AG08396 (cell line): ENCODE measurements around the gene GRAP2.
"Not testable (repeated sequence)": the region's sequence is repeated elsewhere in the genome, so short reads cannot be mapped to it uniquely, and the experiment has no call there.

Experiments
- DNase-seq: peaks from one replicate; pipeline ENCODE4 v3.0.0; 2012; ENCODE audit warnings: low spot score, mixed read lengths

GRAP2 gene

DNA sequence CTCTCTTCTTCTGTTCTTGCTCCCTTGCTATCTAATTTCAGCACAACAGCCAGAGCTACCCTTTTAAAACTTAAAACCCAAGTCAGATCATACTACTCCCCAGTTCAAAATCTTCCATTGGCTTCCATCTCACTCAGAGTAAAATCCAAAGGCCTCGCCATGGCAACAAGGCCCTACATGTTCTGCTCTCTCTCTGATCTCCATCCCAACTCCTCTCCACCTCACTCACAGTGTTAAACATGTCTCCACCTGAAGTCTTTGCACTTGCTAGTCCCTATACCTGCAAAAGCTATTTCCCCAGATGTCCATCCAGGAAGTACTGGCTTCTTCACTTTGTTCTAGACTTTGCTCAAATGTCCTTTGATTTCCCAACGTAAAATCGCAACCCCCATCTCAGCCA is 3.0 kb upstream of the GRAP2 start:
- no peak for DNase-seq

DNA sequence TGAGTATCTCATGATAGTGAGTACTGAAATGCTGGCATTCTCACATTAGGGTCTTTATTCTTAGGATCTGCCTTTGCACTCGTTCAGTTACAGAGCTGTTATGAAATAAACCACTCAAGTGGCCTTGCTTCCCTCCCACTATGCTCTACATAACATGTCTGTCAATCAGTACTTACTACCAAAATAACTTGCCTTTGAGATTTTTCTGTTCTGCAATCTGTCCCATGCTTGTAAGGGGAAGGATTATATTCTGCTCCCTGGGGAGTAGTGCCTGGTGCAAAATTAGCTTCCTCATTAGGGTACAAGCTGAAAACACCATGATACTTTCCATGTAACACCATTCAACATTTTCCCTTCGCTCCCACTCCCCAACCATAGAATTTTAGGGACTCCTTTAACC is 1.9 kb upstream of the GRAP2 start:
- no peak for DNase-seq

DNA sequence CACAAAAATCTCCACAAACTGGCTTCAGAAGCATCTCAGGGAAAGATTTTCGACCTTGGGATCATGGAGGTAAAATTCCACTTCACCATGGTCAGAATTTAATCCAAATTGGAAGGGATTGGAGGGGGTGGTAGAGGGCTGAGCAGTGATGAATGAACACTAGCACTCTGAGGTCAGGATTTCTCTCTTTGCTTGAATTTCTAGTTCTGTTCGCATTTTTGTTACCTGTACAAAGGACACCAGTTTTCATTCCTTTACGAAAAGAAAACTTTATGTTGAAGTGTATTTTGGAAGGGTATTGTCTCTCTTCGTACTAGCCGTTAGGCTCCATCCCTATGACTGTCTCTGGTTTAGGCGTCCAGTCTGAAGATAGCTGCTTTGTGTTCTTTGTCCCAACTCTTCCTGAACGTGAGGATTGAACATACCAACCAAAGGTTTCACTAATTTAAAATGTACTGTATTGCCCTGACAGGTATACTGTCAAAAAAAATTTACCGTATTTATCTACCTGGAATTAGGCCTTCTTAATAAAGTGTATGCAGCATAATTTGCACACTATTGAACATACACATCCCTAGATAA is 772 bp downstream of the GRAP2 start:
- DNase-seq: no peak

DNA sequence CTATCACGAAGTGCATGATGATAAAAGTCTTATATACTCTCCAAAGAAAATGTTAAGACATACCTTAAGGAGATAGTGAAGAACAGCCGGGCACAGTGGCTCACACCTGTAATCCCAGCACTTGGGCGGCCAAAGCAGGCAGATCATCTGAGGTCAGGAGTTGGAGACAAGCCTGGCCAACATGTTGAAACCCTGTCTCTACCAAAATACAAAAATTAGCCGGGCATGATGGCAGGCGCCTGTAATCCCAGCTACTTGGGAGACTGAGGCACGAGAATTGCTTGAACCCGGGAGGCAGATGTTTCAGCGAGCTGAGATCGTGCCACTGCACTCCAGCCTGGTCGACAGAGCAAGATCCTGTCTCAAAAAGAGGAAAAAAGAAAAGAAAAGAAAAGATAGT is 3.1 kb downstream of the GRAP2 start:
- DNase-seq: not testable (repeated sequence)

DNA sequence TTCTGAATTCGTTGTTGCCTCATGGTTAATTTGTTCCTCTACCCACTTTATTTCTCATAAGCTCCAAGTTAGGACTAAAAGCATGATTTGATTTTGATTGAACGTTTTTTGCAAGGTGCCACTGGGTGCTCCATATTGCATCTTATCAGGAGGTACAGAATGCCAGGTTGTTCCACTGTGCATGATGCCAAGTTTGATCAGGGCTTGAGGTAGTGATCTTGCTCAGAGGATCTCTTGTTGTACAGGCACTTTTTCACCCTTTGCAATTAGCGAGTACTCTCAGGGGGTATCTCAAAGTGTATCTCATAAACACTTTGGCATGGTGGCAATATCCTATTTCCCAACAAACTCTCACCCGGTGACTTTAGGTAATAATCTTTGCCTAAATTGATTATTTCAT is 4.0 kb downstream of the GRAP2 start:
- no peak for DNase-seq

DNA sequence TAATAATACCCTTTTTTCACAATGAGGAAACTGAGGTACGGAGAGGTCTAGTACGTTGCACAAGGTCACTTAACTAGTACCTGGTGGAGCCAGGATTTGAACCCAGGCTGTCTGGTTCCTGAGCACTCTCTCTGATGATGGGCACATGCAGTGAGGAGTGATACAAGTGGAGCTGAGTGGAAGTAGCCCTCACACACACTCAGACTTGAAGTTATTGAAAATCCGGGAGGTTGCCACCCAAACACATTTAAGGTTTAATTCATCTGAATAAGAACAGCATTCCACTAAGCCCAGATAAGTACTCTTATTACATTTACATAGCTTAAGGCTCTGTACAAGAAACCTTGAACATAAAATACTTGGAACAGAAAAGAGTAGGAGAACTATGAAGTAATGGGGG is 4.8 kb downstream of the GRAP2 start:
- no peak for DNase-seq

DNA sequence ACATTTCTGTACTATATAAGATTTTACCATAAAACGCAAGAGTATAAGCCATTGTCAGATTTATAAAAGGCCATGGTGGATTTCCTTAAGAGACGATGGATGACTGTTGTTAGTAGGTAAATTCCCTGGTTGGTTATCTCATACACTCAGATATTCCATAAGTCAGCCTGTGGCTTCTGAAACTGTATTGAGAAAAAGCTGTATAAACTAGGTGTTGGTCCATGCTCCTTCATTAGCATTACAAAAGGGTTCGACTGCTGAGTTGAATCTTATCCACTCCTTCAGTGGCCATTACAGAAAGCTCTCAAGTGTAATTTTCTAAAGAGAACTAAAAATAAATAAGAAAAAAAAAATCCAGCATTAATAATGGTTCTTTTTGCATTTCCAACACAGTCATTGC is 5.3 kb downstream of the GRAP2 start:
- DNase-seq: no peak

DNA sequence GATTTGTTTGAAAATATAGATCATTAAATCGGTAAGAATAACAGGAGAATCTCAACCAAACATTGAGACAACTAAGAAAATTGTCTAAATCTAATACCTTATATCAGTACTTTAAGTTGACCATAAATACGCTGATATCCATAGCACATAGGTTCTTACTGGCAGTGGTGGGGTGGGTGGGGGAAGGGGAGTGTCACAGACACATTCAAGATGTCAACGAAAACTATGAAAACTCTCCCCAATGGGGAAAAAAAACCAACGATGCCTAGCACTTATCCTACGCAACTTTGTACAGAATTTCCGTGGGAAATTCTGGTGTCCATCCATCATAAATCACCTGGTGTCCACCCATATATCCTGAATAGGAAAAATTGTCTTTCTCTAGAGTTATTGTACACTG is 6.2 kb downstream of the GRAP2 start:
- no peak for DNase-seq

DNA sequence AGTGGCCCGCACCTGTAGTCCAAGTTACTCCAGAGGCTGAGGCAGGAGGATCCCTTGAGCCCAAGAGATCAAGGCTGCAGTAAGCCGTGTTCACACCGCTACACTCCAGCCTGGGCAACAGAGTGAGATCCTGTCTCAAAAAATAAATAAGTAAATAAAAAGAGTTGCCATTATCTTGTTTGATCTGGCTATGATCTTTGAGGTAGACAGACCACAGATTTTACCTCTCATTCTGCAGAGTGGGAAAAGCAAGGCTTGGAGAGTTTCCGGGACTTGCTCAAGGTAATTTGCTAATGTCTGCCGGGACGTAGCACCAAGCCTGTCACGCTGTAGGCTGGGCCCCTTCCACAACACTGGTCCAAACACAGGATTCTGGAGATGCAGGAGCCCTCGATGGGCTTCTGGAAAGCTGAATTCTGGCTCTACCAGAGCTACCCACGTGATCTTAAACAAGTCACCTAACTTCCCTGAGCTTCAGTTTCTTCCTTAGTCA is 6.8 kb downstream of the GRAP2 start:
- no peak for DNase-seq

DNA sequence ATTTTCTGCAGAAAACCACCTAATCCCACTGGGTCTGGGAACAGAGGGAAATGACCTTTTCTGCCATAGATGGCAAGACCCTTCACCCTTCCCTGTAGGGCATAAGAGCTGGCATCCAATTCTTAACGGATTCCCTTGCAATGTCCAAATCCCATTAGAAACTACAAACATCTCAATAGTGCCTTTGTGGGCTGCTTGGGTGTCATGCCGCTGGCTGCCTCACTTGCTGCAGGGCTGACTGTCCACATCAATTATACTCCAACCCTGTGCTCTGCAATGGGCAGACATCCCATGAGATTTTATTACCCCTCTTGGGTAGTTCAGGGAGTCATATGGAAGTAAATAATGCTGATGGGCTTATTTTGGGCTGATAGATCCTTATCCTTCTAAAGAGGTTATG is 7.3 kb downstream of the GRAP2 start:
- DNase-seq: no peak

DNA sequence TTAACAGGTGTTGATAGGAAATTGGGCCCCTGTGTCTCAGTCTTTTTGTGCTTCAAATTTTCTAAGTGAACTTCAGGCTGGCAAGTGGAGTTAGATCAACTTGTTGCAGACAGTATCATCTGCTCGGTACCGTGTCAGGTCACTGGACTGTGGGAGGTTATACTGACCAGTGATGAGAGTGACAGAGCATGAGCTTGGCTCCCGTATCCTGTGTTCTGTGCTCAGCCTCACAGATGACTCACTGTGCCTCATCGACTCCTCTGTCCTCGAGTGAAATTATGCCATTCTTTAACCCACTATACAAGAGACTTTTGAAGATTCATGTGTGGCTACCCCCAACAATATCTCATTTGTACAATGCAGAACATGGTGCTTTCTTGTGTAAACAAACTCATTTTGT is 7.9 kb downstream of the GRAP2 start:
- DNase-seq: no peak

DNA sequence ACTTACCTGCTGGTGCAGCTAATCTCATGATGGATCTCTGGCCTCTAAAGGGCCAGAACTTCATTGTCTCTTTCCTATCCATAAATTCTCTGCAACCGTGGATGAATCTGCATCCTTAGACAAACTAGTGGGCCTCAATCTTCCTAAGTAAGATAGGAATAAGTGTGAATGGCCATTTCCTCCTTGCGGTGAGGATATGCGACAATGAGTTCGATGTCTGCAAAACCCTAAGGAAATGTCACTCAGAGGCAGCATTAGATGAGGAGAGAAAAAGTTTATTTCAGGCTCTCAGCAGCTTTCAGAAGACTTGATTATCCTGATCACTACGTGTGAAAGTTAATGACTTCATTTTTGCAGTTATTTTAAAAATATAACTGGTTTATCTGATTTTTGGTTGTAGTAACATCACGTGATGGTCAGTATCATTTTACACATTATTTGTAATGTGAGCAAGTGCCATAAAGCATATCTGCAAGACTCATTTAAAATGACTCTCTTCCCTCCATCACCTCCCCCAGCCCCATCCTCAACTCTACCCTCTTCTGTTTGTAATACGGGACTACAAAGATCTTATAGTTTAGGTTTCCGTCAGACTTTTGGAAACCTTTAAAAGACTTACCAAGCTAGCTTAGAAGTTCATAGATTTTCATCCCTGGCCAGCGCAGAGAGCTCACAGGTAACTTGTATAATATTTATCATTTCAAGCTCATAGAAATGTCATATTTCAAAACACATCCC is 10.2 kb downstream of the GRAP2 start:
- no peak for DNase-seq

DNA sequence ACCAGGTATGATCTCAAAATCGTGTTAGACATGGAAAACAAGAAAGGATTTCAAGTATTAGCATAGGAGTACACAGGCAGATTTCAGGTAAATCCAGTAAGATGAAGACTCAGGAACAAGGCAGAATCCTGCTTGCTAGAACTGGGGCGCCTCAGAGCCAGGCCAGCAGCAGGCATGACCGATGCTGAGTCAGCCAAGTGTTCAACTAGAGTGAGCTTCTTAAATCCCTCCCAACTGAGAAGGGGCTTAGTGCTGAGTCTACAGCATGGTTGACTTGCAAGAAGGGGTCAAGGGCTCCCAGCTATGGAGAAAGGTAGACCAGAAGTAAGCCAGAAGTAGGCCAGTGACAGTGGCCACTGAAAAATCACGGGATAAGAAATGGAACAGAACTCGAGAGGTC is 12.4 kb downstream of the GRAP2 start:
- no peak for DNase-seq

DNA sequence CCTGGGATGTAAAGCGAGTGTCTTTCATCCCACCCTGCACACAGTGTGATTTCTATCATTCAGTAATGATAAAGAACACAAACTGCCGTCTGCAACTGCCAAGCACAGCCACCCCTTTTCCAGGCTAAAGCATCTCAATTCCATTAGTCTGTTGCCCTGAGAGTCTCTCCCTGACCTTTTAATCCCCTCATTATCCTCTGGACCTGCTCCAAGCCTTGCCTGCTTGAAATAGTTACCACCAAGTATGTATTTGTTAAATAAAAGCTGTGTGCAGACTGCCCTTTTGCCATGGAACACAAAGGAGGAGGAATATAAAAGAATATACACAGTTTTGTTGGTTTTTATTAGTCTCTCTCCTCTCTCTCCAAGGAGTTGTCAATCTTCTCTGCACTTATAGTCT is 13.0 kb downstream of the GRAP2 start:
- no peak for DNase-seq

DNA sequence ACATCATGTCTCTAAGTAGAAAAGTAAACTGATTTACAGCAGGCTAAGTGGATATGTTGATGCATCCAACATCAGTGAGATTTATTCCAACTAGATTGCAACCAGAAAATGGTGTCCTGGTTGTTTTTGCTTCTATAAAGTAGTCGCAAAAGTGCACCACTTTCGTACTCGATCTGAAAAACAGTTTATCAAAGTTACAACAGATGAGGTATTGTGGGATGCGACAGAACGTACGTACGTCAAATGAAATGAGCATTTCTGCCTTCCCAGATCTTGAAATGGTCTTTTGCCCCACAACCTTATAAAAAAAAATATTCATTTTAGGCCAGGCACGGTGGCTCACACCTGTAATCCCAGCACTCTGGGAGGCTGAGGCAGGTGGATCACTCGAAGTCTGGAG is 13.7 kb downstream of the GRAP2 start:
- no peak for DNase-seq

DNA sequence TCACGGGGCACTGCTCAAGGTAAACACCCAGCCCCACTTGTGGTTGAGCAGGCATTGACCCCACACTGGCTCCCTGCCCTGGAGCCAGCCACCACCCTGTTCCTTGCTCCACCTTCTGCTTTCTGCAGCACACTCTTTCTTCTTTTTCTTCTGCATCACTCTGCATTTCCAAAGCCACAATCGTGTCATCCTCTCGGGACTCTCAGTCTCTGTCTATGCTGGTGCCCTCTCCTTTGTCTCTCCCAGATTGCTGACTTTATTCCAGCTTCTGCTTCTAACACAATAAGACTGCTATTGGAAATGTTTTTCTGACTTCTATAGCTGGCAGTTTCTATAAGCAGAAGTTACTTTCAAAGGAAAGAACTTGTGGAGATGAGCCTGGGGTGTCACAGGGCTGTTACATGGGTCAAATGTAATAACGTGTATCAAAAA is 14.4 kb downstream of the GRAP2 start:
- no peak for DNase-seq

DNA sequence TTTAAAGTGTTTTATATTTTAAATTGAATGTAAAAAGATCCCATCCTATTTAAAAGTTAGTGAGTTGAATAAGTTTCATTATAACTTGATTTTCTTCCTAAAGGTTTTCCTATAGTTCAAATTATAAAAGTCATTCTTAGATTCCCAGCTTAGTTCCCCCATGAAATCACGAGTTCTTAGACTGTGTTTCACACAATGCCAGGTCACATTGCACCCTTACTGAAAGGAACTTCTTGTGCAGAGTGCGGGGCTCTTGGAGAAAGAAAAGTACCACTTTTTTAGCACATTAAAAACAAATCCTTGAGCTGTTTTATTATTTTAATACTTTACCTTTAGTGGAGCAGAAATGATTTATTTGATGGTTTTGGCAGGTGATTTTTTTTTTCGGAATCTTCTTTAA is 15.6 kb downstream of the GRAP2 start:
- no peak for DNase-seq

DNA sequence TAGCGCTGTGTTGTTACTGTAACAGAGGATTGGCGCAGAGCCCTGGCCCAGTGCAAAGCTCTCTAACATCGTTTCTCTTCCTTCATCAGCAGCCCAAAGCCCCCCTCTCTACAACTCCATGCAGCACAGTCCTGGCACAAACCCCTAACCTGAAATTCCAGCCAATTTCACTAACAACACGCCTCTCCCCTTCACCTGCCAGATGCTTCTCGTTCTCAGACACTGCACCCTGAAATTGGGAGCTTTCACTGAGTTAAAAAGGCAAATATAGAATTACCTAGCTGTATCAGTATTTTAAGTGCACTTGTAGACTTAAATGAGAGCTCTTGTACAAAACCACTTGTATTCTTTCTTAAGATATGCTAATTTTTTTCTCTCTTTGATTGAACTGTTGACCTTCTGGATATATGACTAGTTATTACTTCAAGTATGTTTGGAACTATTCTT is 16.3 kb downstream of the GRAP2 start:
- no peak for DNase-seq

DNA sequence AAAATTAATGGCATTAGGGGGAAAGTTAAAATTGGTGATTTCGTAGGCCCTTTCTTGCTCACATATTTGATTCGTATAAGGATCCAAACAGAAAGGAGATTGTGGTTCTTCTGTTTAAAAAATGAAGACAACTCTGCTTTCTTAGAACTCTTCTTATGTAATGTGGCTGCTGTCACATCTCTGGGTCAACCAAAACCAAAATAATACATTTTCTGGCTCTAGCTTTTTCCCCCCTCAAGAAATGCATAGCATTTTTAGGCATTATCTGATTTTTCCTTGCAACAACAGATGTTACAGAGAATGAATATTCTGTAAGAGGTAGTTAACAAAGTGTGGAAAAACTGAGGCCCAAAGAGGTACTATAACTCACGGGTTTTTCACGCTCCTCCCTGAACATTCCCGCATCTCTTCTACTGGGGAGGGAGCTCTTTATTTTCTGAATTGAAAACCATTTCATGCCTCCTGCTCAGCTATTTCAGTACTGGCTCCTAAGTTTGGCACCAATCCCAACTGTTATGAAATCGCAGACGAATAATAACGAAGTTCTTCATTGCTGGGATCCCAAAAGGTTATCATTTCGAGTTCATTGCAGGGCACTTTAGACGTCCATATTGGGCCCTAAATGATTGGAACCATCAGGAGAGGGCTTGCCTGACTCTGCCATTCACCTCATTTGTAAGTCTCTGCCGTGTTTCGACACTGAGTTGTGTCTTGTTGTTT is 17.1 kb downstream of the GRAP2 start:
- DNase-seq: no peak

DNA sequence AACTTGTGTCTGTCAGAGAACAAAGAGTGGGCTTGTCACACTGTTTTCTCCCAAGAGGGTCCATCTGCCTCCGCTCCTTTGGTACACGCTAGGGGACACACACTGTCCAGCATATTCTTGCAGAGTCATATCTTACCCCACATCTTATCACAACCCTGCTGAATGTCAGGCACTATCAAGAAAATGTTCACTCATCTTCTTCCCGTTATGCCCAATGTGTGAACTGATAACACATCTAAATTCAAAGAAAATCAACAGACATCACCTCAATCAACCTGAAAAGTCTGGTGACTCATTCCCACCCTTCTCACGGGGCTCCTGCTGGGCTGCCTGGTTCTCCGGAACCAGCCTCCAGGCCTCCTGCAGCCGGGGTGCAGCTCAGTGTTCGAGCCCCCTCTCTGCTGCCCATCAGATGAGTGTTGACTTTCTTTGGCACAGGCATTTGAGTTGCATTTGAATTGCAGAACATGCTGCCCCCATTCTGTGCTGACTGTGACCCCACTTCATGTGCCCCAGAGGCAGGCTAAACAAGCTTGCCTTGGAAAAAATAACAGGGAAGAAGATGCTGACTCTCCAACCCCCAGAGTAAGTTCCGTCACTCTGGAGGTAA is 19.4 kb downstream of the GRAP2 start:
- no peak for DNase-seq

DNA sequence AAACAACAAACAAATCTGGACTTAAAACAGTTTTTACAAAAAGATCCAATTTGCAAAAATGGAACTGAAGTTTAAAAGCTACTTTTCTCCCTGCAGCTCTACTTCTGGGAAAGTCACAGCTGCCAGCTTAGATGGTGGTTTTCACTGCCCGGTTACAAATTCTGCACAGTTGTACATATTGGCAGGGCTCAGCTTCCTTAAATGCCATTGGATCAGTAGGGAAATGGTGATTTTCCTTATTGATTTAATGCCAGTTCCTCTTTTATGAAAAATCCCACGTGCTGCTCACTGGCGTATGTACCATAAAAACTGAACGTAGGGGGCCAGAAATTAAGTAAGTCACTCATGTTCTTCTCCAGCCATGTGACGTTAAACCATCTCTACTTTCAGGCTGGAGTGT is 22.8 kb downstream of the GRAP2 start:
- DNase-seq: no peak

DNA sequence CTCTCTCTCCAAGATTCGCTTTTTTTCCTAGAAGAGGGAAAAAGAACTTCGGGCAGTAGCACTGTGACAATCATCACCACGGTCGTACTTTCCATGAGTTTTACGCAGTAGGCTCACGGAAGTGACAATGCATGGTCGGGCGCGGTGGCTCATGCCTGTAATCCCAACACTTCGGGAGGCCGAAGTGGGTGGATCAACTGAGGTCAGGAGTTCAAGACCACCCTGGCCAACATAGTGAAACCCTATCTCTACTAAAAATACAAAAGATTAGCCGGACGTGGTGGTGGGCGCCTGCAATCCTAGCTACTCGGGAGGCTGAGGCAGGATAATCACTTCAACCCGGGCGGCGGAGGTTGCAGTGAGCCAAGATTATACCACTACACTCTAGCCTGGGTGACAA is 23.4 kb downstream of the GRAP2 start:
- DNase-seq: no peak

DNA sequence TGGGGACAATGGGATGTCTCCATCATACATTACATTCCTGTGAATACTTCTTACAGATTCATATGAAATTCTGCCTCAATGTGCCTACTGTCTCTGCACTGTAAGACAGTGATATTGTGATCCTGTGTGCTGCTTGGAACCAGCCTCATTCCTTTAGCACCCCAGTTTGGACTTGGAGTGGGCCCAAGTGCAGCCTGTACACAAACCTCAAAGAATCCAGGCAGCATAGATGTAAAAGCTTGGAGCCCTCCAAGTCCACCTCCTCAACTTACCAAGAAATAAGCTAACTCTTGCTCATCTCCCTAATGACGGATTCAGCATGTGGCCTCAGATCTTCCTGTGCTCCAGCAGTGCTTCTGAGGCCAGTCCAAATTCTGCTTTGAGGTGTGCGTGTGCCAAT is 24.4 kb downstream of the GRAP2 start:
- DNase-seq: no peak
